Measurements from ENCODE around the gene SKAP2.

The SKAP2 gene

GRCh38 chr7:26743205-26743604, 121.2 kb downstream of the SKAP2 start:
- no peak for FAIRE-seq

GRCh38 chr7:26735976-26736600, 128.3 kb downstream of the SKAP2 start:
- FAIRE-seq, result no peak

- no peak for FAIRE-seq
These were observed 135.1 kb downstream of the SKAP2 start for GRCh38 chr7:26729150-26729775.

- FAIRE-seq, result no peak
These were observed 138.3 kb downstream of the SKAP2 start for GRCh38 chr7:26726051-26726450.

- FAIRE-seq, result no peak
These were observed 139.6 kb downstream of the SKAP2 start for GRCh38 chr7:26724795-26725194.

- no peak for FAIRE-seq
These were observed 141.3 kb downstream of the SKAP2 start for GRCh38 chr7:26723129-26723528.

GRCh38 chr7:26721450-26721849, 142.9 kb downstream of the SKAP2 start:
- FAIRE-seq, result no peak

GRCh38 chr7:26718063-26718462, 146.3 kb downstream of the SKAP2 start:
- FAIRE-seq, result no peak

GRCh38 chr7:26714438-26714837, 150.0 kb downstream of the SKAP2 start:
- no peak for FAIRE-seq

GRCh38 chr7:26714006-26714405, 150.4 kb downstream of the SKAP2 start:
- FAIRE-seq, result no peak

- no peak for FAIRE-seq
These were observed 155.0 kb downstream of the SKAP2 start for GRCh38 chr7:26709210-26709990.

GRCh38 chr7:26705567-26705966, 158.8 kb downstream of the SKAP2 start:
- FAIRE-seq, result no peak

GRCh38 chr7:26704786-26705185, 159.6 kb downstream of the SKAP2 start:
- no peak for FAIRE-seq

GRCh38 chr7:26704036-26704435, 160.4 kb downstream of the SKAP2 start:
- FAIRE-seq, result no peak

- FAIRE-seq, result no peak
These were observed 163.5 kb downstream of the SKAP2 start for GRCh38 chr7:26700893-26701292.

GRCh38 chr7:26700386-26700785, 164.0 kb downstream of the SKAP2 start:
- FAIRE-seq, result no peak

GRCh38 chr7:26699766-26700165, 164.6 kb downstream of the SKAP2 start:
- FAIRE-seq, result peak; percentile 38

GRCh38 chr7:26698806-26699205, 165.6 kb downstream of the SKAP2 start:
- FAIRE-seq, result no peak

- no peak for FAIRE-seq
These were observed 166.2 kb downstream of the SKAP2 start for GRCh38 chr7:26698194-26698593.

- no peak for FAIRE-seq
These were observed 167.4 kb downstream of the SKAP2 start for GRCh38 chr7:26696978-26697377.

- FAIRE-seq, result no peak
These were observed 168.2 kb downstream of the SKAP2 start for GRCh38 chr7:26696161-26696560.

- FAIRE-seq, result no peak
These were observed 169.7 kb downstream of the SKAP2 start for GRCh38 chr7:26694713-26695112.

GRCh38 chr7:26694141-26694540, 170.2 kb downstream of the SKAP2 start:
- no peak for FAIRE-seq

- no peak for FAIRE-seq
These were observed 172.5 kb downstream of the SKAP2 start for GRCh38 chr7:26691886-26692285.

Measured in colon (tissue), 2 donors.